Posterior cingulate gyrus (tissue), 11 donors: ENCODE measurements around the gene TAAR6.
"Not testable (repeated sequence)": the region's sequence is repeated elsewhere in the genome, so short reads cannot be mapped to it uniquely, and the experiment has no call there.

Experiments used
- DNase-seq, 10 donors: peaks; one replicate each; pipeline versions ENCODE4 v3.0.0 to v3.0.0-alpha.2; 2020 to 2021; ENCODE audit warnings: mixed read lengths in 3 of 10
- intact Hi-C: fragments of 100-400 bp; cut with DNase I; formaldehyde crosslinking; loops from one replicate; pipeline ENCODE4 v1.15.1; 2023

The TAAR6 gene

GRCh38 chr6:132570221-132570777 lies at the start of gene TAAR6:
TSS of gene TAAR6 (plus strand) at chr6:132570322. CDS start at chr6:132570322, 0 bp downstream.
- DNase-seq = peak in 9 of 10 donors; percentile 14 to 92 (median 57)
- intact Hi-C loops = no loop called here

- DNase-seq = no peak
- intact Hi-C loops = no loop called here
These were observed 49.2 kb upstream of the TAAR6 start for GRCh38 chr6:132520953-132521352.

GRCh38 chr6:132524646-132525045 lies 45.5 kb upstream of the TAAR6 start:
- intact Hi-C loops = no loop called here
- no peak for DNase-seq

GRCh38 chr6:132525866-132526265 lies 44.3 kb upstream of the TAAR6 start:
- intact Hi-C loops = no loop called here
- DNase-seq = no peak

- no peak for DNase-seq
- intact Hi-C loops = no loop called here
These were observed 43.7 kb upstream of the TAAR6 start for GRCh38 chr6:132526461-132526860.

- intact Hi-C loops = no loop called here
- DNase-seq = no peak
These were observed 42.3 kb upstream of the TAAR6 start for GRCh38 chr6:132527791-132528190.

- DNase-seq = peak in 5 of 10 donors; percentile 11 to 72 (median 65)
- intact Hi-C loops = loop anchor here (1.0 to 10.0 kb wide), 3 partner anchors 74 to 282 kb away; partner anchors contain the start of gene RPS12
These were observed 39.7 kb upstream of the TAAR6 start for GRCh38 chr6:132530293-132530974.

- intact Hi-C loops = loop anchor here (5.0 to 10.0 kb wide), 2 partner anchors 70 to 278 kb away; partner anchors contain the start of gene RPS12
- not testable (repeated sequence) for DNase-seq
These were observed 35.6 kb upstream of the TAAR6 start for GRCh38 chr6:132534546-132534945.

GRCh38 chr6:132537145-132537544 lies 33.0 kb upstream of the TAAR6 start:
- intact Hi-C loops = loop anchor here (10.0 kb wide), 1 partner anchor 68 kb away; no protein-coding TSS in a partner anchor
- no peak for DNase-seq

GRCh38 chr6:132537977-132538376 lies 32.1 kb upstream of the TAAR6 start, which contains the start of gene TAAR9:
TSS of gene TAAR9 (plus strand) at chr6:132538277. CDS start at chr6:132538290, 13 bp downstream.
- intact Hi-C loops = loop anchor here (10.0 kb wide), 1 partner anchor 67 kb away; no protein-coding TSS in a partner anchor
- no peak for DNase-seq

- DNase-seq = no peak
These were observed 25.3 kb upstream of the TAAR6 start for GRCh38 chr6:132544826-132545225.

GRCh38 chr6:132548746-132549463 lies 21.2 kb upstream of the TAAR6 start:
- intact Hi-C loops = no loop called here
- DNase-seq = no peak

More at GRCh38 chr6:132544826-132545225, 25.3 kb upstream of the TAAR6 start:
- intact Hi-C loops = no loop called here

GRCh38 chr6:132551214-132551613 lies 18.9 kb upstream of the TAAR6 start:
- DNase-seq = no peak
- intact Hi-C loops = no loop called here

GRCh38 chr6:132552372-132552771 lies 17.8 kb upstream of the TAAR6 start, which contains the start of gene TAAR8:
TSS of gene TAAR8 (plus strand) at chr6:132552672. CDS start at chr6:132552693, 21 bp downstream.
- intact Hi-C loops = no loop called here
- DNase-seq = no peak

GRCh38 chr6:132560087-132560486 lies 10.0 kb upstream of the TAAR6 start:
- not testable (repeated sequence) for DNase-seq
- intact Hi-C loops = loop anchor here (10.0 kb wide), 1 partner anchor 45 kb away; the partner anchor contains the start of gene STX7

- no peak for DNase-seq
- intact Hi-C loops = loop anchor here (10.0 kb wide), 1 partner anchor 52 kb away; the partner anchor contains the start of gene STX7
These were observed 3.7 kb upstream of the TAAR6 start for GRCh38 chr6:132566404-132566803.

GRCh38 chr6:132567566-132567965 lies 2.6 kb upstream of the TAAR6 start:
- intact Hi-C loops = loop anchor here (10.0 kb wide), 1 partner anchor 53 kb away; the partner anchor contains the start of gene STX7
- no peak for DNase-seq

- intact Hi-C loops = loop anchor here (10.0 kb wide), 1 partner anchor 54 kb away; the partner anchor contains the start of gene STX7
- no peak for DNase-seq
These were observed 1.5 kb upstream of the TAAR6 start for GRCh38 chr6:132568611-132569010.

- intact Hi-C loops = loop anchor here (10.0 kb wide), 1 partner anchor 54 kb away; the partner anchor contains the start of gene STX7
- peak in 7 of 10 donors; percentile 15 to 86 (median 54) for DNase-seq
These were observed 952 bp upstream of the TAAR6 start for GRCh38 chr6:132569170-132569569.

GRCh38 chr6:132571774-132572173 lies 1.7 kb downstream of the TAAR6 start:
- intact Hi-C loops = no loop called here
- no peak for DNase-seq

- DNase-seq = no peak
- intact Hi-C loops = no loop called here
These were observed 14.6 kb downstream of the TAAR6 start for GRCh38 chr6:132584698-132585097.
